ENCODE data around the gene RLN3.

Gene RLN3

GRCh38 chr19:14062558-14062855 lies 34.6 kb downstream of the RLN3 start:
- no peak overlapping the region for H3K9ac ChIP-seq
- no peak overlapping the region for H2AFZ ChIP-seq (ENCODE audit: low read depth)
- H3K79me2 ChIP-seq (ENCODE audit: insufficient read depth, low read depth), result no peaks in the 10 kb centered on the region
- H3K4me2 ChIP-seq, result no peak overlapping the region
- H4K20me1 ChIP-seq (ENCODE audit: insufficient read depth), result no peaks in the 10 kb centered on the region
- no peak for TF ChIP-seq CTCF (conservative IDR thresholded peaks at IDR 0.05; ENCODE audit: low read depth, low read length)
- no peak overlapping the region for H3K27ac ChIP-seq
- peaks cover 7% of the 10 kb centered on the region; the same call in 1 of the 2 replicates for H3K27me3 ChIP-seq (ENCODE audit: insufficient read depth, low read depth)
- no peaks in the 10 kb centered on the region for H3K4me1 ChIP-seq (ENCODE audit: low read depth, poor library complexity, severe bottlenecking)
- H3K4me3 ChIP-seq (IDR thresholded peaks at IDR 0.05; ENCODE audit: insufficient read depth, low read depth, low read length), result no peak overlapping the region
- no peaks in the 10 kb centered on the region for H3K36me3 ChIP-seq (ENCODE audit: insufficient read depth)

GRCh38 chr19:14063105-14063504 lies 35.2 kb downstream of the RLN3 start:
- H3K4me1 ChIP-seq (ENCODE audit: low read depth, poor library complexity, severe bottlenecking), result no peaks in the 10 kb centered on the region
- H3K27ac ChIP-seq, result no peak overlapping the region
- H4K20me1 ChIP-seq (ENCODE audit: insufficient read depth), result no peaks in the 10 kb centered on the region
- H3K36me3 ChIP-seq (ENCODE audit: insufficient read depth), result no peaks in the 10 kb centered on the region
- H3K4me2 ChIP-seq, result no peak overlapping the region
- H3K27me3 ChIP-seq (ENCODE audit: insufficient read depth, low read depth), result peaks cover 7% of the 10 kb centered on the region; the same call in 1 of the 2 replicates
- H3K4me3 ChIP-seq (IDR thresholded peaks at IDR 0.05; ENCODE audit: insufficient read depth, low read depth, low read length), result no peak overlapping the region
- H3K9ac ChIP-seq, result no peak overlapping the region
- H2AFZ ChIP-seq (ENCODE audit: low read depth), result no peak overlapping the region
- TF ChIP-seq CTCF (conservative IDR thresholded peaks at IDR 0.05; ENCODE audit: low read depth, low read length), result no peak
- no peaks in the 10 kb centered on the region for H3K79me2 ChIP-seq (ENCODE audit: insufficient read depth, low read depth)

GRCh38 chr19:14066134-14066533 lies 38.2 kb downstream of the RLN3 start:
- no peaks in the 10 kb centered on the region for H4K20me1 ChIP-seq (ENCODE audit: insufficient read depth)
- H3K27me3 ChIP-seq (ENCODE audit: insufficient read depth, low read depth), result peaks cover 4% of the 10 kb centered on the region; the same call in 1 of the 2 replicates
- H3K27ac ChIP-seq, result no peak overlapping the region
- TF ChIP-seq CTCF (conservative IDR thresholded peaks at IDR 0.05; ENCODE audit: low read depth, low read length), result no peak
- H2AFZ ChIP-seq (ENCODE audit: low read depth), result no peak overlapping the region
- no peaks in the 10 kb centered on the region for H3K4me1 ChIP-seq (ENCODE audit: low read depth, poor library complexity, severe bottlenecking)
- no peak overlapping the region for H3K9ac ChIP-seq
- H3K36me3 ChIP-seq (ENCODE audit: insufficient read depth), result no peaks in the 10 kb centered on the region
- H3K4me2 ChIP-seq, result no peak overlapping the region
- H3K4me3 ChIP-seq (IDR thresholded peaks at IDR 0.05; ENCODE audit: insufficient read depth, low read depth, low read length), result no peak overlapping the region
- H3K79me2 ChIP-seq (ENCODE audit: insufficient read depth, low read depth), result no peaks in the 10 kb centered on the region

- TF ChIP-seq CTCF (conservative IDR thresholded peaks at IDR 0.05; ENCODE audit: low read depth, low read length), result no peak
- H3K4me3 ChIP-seq (IDR thresholded peaks at IDR 0.05; ENCODE audit: insufficient read depth, low read depth, low read length), result no peak overlapping the region
These were observed 42.5 kb downstream of the RLN3 start for GRCh38 chr19:14070268-14071050.

More at GRCh38 chr19:14070268-14071050, 42.5 kb downstream of the RLN3 start:
- Histone ChIP-seq H3K4me1 (ENCODE audit: low read depth, poor library complexity, severe bottlenecking) (peaks cover 22% of the 10 kb centered on the region), H3K36me3 (ENCODE audit: insufficient read depth) (no peaks in the 10 kb centered on the region), H3K9ac (no peak overlapping the region), H3K79me2 (ENCODE audit: insufficient read depth, low read depth) (no peaks in the 10 kb centered on the region), H4K20me1 (ENCODE audit: insufficient read depth) (no peaks in the 10 kb centered on the region), H2AFZ (ENCODE audit: low read depth) (no peak overlapping the region), H3K27me3 (ENCODE audit: insufficient read depth, low read depth) (peaks cover 6% of the 10 kb centered on the region; the same call in 1 of the 2 replicates), H3K27ac (no peak overlapping the region), H3K4me2 (no peak overlapping the region)

All from KMS-11 (cell line).